Activated T-helper 1 cell treated with anti-CD3 and anti-CD28 coated beads, Interleukin-12 subunit alpha, Interleukin-12 subunit beta, Interleukin-2, Interleukin-4 antibody, amounts not matched to agents 30 ng/mL and 10 ng/mL and 1 ng/mL, durations not matched to agents 14 hours and 24 hours and 36 hours (primary cell): Measurements from ENCODE around the gene REM2. TPM values are rescaled to one million over a fixed set of nuclear protein-coding genes. Genes with fewer than 3 reads are reported as not detected.
A peak's percentile ranks its signal among the peaks of the same experiment; 100 is the strongest.

Source experiments
- DNase-seq: peaks from one replicate; pipeline ENCODE4 v3.0.0; 2021; ENCODE audit warnings: low spot score
- H3K27ac Mint-ChIP-seq: one replicate; pipeline ENCODE4 v1.8.0; 2021; ENCODE audit warnings: mild to moderate bottlenecking, mixed read lengths
- H3K27me3 Mint-ChIP-seq: one replicate; pipeline ENCODE4 v1.8.0; 2022; ENCODE audit warnings: mild to moderate bottlenecking, moderate library complexity, mixed read lengths; ENCODE audit not compliant: insufficient read depth
- H3K36me3 Mint-ChIP-seq: one replicate; pipeline ENCODE4 v1.8.0; 2021; ENCODE audit warnings: low read depth, mixed read lengths
- H3K4me1 Mint-ChIP-seq: one replicate; pipeline ENCODE4 v1.8.0; 2021; ENCODE audit warnings: low read depth, mixed read lengths
- H3K4me3 Mint-ChIP-seq: one replicate; pipeline ENCODE4 v1.8.0; 2021; ENCODE audit warnings: mild to moderate bottlenecking, moderate library complexity, mixed read lengths
- H3K9me3 Mint-ChIP-seq: one replicate; pipeline ENCODE4 v1.8.0; 2021; ENCODE audit warnings: mixed read lengths
- intact Hi-C: fragments of 100-400 bp; cut with micrococcal nuclease; formaldehyde crosslinking; loops from one replicate; pipeline ENCODE4 v1.15.1; 2024
- total RNA-seq: library from RNA; stranded (reverse); gene quantifications from 2 replicates; pipeline ENCODE4 v1.2.3, GENCODE V29; 2022

REM2 gene
- total RNA-seq, 1 donor from 2014 or later: 0.39 TPM

DNA sequence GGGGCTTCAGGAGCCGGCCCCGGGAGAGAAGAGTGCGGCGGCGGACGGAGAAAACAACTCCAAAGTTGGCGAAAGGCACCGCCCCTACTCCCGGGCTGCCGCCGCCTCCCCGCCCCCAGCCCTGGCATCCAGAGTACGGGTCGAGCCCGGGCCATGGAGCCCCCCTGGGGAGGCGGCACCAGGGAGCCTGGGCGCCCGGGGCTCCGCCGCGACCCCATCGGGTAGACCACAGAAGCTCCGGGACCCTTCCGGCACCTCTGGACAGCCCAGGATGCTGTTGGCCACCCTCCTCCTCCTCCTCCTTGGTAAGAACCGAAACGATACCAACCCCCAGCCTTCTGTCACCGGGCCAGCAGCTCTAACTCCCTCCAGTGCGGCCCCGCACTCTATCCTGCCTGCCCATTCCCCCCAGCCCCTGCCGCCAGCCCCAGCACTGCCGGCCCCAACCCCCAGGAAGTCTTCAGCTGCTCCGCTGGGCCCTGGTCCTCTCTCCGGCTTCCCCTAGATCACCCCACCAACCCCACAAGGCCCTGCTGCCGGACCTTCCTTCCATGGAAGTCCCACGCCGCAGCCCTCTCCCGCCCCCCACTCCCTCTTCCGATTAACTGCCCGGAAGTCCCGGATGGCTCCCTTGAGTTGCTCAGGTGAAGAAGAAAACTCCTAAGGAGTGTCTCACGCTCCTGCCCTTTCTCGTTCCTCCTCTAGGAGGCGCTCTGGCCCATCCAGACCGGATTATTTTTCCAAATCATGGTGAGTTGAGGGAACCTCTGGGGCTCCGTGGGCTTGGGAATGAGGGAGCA is 10.8 kb upstream of the REM2 start:
- peak overlapping the region; percentile 80 for H3K27ac Mint-ChIP-seq
- no peaks in the 10 kb centered on the region for H3K9me3 Mint-ChIP-seq
- peaks cover 22% of the 10 kb centered on the region for H3K4me1 Mint-ChIP-seq
- H3K27me3 Mint-ChIP-seq: no peaks in the 10 kb centered on the region
- peak; percentile 63 for DNase-seq
- peaks cover 23% of the 10 kb centered on the region for H3K36me3 Mint-ChIP-seq
- peak overlapping the region; percentile 91 for H3K4me3 Mint-ChIP-seq
- intact Hi-C loops: loop anchor here (1.0 to 5.0 kb wide), 4 partner anchors 28 to 955 kb away; partner anchors contain the start of gene PRMT5

DNA sequence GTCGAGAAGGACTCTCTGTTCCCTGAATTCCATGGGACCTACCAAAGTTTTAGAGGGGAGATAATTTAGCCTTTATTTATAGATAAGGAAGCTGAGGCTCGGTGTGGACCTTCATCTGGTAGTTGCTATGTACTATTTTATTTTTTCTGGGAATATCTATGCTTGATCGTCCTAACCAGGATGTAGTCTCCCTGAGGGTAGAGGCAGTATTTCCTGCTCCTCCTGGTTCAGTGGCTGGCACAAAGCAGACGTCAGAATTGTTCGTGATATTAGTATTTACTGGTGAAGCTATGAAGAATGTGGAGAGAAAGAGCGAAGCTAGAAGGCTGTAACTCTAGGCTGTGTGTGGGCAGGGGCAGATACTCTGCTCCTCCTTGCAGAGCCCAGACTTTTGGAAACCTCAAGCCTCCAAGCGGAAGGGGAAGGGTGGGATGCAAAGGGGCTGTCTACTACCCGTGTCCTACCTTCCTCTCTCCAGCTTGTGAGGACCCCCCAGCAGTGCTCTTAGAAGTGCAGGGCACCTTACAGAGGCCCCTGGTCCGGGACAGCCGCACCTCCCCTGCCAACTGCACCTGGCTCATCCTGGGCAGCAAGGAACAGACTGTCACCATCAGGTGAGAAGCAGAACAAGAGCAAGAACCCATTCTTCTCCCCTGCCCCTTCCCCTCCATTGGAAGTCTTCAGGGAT is 10.0 kb upstream of the REM2 start:
- intact Hi-C loops: loop anchor here (1.0 to 5.0 kb wide), 4 partner anchors 27 to 956 kb away; partner anchors contain the start of gene PRMT5
- H3K9me3 Mint-ChIP-seq: no peaks in the 10 kb centered on the region
- H3K27ac Mint-ChIP-seq: peak overlapping the region; percentile 80
- H3K4me3 Mint-ChIP-seq: peak overlapping the region; percentile 87
- peaks cover 29% of the 10 kb centered on the region for H3K36me3 Mint-ChIP-seq
- no peaks in the 10 kb centered on the region for H3K27me3 Mint-ChIP-seq
- DNase-seq: no peak
- H3K4me1 Mint-ChIP-seq: peaks cover 22% of the 10 kb centered on the region

DNA sequence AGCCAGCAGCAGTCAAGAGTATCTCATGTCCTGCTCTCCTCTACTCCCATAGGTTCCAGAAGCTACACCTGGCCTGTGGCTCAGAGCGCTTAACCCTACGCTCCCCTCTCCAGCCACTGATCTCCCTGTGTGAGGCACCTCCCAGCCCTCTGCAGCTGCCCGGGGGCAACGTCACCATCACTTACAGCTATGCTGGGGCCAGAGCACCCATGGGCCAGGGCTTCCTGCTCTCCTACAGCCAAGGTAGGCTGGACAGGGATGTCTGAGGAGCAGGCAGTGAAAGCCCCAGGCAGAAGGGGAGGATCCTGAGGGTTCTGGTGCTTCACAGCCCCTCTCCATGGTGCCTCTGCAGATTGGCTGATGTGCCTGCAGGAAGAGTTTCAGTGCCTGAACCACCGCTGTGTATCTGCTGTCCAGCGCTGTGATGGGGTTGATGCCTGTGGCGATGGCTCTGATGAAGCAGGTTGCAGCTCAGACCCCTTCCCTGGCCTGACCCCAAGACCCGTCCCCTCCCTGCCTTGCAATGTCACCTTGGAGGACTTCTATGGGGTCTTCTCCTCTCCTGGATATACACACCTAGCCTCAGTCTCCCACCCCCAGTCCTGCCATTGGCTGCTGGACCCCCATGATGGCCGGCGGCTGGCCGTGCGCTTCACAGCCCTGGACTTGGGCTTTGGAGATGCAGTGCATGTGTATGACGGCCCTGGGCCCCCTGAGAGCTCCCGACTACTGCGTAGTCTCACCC is 7.8 kb upstream of the REM2 start:
- no peak overlapping the region for H3K4me3 Mint-ChIP-seq
- DNase-seq: no peak
- peaks cover 27% of the 10 kb centered on the region for H3K4me1 Mint-ChIP-seq
- H3K27me3 Mint-ChIP-seq: no peaks in the 10 kb centered on the region
- no peak overlapping the region for H3K27ac Mint-ChIP-seq
- H3K36me3 Mint-ChIP-seq: peaks cover 42% of the 10 kb centered on the region
- H3K9me3 Mint-ChIP-seq: no peaks in the 10 kb centered on the region
- intact Hi-C loops: no loop called here

DNA sequence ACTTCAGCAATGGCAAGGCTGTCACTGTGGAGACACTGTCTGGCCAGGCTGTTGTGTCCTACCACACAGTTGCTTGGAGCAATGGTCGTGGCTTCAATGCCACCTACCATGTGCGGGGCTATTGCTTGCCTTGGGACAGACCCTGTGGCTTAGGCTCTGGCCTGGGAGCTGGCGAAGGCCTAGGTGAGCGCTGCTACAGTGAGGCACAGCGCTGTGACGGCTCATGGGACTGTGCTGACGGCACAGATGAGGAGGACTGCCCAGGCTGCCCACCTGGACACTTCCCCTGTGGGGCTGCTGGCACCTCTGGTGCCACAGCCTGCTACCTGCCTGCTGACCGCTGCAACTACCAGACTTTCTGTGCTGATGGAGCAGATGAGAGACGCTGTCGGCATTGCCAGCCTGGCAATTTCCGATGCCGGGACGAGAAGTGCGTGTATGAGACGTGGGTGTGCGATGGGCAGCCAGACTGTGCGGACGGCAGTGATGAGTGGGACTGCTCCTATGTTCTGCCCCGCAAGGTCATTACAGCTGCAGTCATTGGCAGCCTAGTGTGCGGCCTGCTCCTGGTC is 7.2 kb upstream of the REM2 start:
- no peak for DNase-seq
- Mint-ChIP-seq H3K9me3 (no peaks in the 10 kb centered on the region), H3K27ac (no peak overlapping the region), H3K4me3 (no peak overlapping the region), H3K27me3 (no peaks in the 10 kb centered on the region), H3K36me3 (peaks cover 41% of the 10 kb centered on the region), H3K4me1 (peaks cover 22% of the 10 kb centered on the region)
- intact Hi-C loops: no loop called here

DNA sequence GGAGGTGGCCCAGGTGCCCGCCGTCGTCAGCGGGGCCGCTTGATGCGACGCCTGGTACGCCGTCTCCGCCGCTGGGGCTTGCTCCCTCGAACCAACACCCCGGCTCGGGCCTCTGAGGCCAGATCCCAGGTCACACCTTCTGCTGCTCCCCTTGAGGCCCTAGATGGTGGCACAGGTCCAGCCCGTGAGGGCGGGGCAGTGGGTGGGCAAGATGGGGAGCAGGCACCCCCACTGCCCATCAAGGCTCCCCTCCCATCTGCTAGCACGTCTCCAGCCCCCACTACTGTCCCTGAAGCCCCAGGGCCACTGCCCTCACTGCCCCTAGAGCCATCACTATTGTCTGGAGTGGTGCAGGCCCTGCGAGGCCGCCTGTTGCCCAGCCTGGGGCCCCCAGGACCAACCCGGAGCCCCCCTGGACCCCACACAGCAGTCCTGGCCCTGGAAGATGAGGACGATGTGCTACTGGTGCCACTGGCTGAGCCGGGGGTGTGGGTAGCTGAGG is 6.0 kb upstream of the REM2 start:
- H3K4me1 Mint-ChIP-seq: peaks cover 15% of the 10 kb centered on the region
- peaks cover 40% of the 10 kb centered on the region for H3K36me3 Mint-ChIP-seq
- H3K27me3 Mint-ChIP-seq: peaks cover 2% of the 10 kb centered on the region
- H3K27ac Mint-ChIP-seq: no peak overlapping the region
- H3K9me3 Mint-ChIP-seq: no peaks in the 10 kb centered on the region
- DNase-seq: no peak
- intact Hi-C loops: no loop called here
- H3K4me3 Mint-ChIP-seq: no peak overlapping the region

DNA sequence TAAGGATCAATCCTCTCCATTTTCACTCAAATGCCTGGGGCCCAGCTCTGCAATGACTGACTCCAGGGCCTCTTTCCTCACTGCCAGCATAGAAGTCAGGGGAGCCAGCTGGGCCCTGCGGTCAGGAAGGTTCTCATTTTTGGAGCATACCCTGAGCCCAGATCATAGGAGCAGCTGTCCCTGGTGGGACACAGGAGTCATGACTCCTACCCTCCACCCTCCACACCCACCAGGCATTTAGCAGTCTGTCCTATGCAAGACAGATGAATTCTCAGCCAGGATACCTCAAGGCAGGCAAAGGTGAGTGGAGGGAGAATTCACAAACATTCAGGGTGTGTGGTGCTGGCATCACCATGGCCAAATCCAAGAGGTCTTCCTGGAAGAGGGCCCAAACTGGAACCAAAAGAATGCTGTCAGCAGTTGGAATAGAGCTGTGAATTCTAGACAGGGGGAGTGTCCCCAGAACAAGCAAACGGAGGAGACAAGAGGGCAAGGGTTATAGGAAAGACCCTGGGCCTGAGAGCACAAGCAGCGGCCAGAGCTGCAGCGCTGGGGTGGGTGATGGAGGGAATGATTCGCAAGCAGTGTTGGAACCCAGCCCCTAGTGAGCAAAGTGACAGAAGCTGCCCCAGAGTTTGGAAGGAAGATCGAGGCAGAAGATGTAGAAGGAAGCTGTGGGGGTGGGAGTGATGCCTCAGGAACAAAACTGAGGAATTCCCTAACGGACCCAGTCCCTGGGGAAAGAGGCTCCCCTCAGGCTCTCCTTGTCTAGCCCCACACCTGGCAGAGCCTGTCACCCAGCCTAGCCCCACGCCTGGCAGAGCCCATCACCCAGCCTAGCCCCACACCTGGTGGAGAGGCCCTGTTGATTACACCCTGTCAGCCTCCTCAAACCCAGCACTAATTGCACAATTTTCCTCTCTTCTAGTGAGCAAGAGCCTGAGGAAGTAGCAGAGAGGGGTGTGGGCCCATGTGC is 4.5 kb upstream of the REM2 start:
- H3K9me3 Mint-ChIP-seq: no peaks in the 10 kb centered on the region
- peaks cover 35% of the 10 kb centered on the region for H3K36me3 Mint-ChIP-seq
- intact Hi-C loops: no loop called here
- H3K4me1 Mint-ChIP-seq: peaks cover 6% of the 10 kb centered on the region
- H3K27me3 Mint-ChIP-seq: peaks cover 4% of the 10 kb centered on the region
- H3K27ac Mint-ChIP-seq: no peak overlapping the region
- no peak for DNase-seq
- no peak overlapping the region for H3K4me3 Mint-ChIP-seq

DNA sequence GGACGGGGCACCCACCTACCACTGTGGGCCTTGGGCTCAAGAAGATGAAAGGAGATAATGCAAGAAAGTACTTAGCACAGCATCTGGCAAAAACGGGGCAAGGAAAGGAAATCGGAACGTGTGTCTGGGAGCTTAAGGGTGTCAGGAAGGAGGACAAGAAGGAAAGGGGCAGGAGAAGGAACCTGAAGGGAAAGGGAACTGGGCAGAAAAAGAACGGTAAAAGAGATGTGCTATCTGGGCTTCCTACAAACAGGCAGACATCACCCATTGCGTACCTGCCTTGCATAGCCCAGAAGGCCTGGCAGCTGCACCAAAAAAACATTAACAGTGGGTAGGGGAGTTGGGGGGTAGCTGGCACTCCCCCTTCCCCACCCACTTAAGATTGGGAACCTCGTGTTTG is 958 bp upstream of the REM2 start:
- Mint-ChIP-seq H3K9me3 (no peaks in the 10 kb centered on the region), H3K27ac (no peak overlapping the region)
- intact Hi-C loops: no loop called here

DNA sequence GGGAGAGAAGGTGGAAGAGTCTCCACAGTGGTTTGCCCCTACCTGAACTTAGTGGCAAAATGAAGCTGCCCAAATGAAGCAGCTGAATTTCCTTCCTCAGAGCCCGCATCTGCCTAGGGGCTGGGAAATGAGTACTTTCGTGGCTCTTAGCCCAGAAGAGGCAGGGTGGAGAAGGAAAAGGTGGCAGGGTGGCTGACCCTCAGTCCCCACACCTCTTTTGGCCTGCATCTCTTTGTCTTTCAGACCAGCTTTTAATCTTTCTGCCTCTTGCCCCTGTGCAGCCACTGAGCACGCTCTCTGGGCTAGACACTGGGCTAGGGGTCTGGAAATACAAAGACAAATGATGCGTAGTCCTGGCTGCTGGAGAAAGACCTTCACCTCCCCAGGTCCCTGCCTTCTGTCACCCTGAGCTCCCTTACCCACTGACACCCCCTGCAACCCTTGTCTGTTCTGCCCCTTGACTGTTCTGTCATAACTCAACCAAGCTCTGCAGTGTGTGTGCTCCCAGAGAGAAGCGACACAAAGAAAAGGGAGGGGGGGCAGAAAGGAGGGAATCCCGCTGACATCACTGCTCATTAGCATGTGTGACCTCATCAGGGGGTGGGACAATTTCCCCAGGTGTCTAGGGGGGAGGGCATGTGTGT is 371 bp upstream of the REM2 start:
- no peak overlapping the region for H3K27ac Mint-ChIP-seq
- H3K27me3 Mint-ChIP-seq: peaks cover 8% of the 10 kb centered on the region
- intact Hi-C loops: loop anchor here (1.0 kb wide), 1 partner anchor 23 kb away; no protein-coding TSS in a partner anchor
- peaks cover 16% of the 10 kb centered on the region for H3K36me3 Mint-ChIP-seq
- H3K4me3 Mint-ChIP-seq: no peak overlapping the region
- no peaks in the 10 kb centered on the region for H3K9me3 Mint-ChIP-seq
- peaks cover 19% of the 10 kb centered on the region for H3K4me1 Mint-ChIP-seq
- no peak for DNase-seq

More for the DNA sequence above, 958 bp upstream of the REM2 start:
- H3K36me3 Mint-ChIP-seq: peaks cover 20% of the 10 kb centered on the region
- no peak overlapping the region for H3K4me3 Mint-ChIP-seq
- H3K4me1 Mint-ChIP-seq: peaks cover 13% of the 10 kb centered on the region
- peaks cover 8% of the 10 kb centered on the region for H3K27me3 Mint-ChIP-seq
- DNase-seq: no peak

DNA sequence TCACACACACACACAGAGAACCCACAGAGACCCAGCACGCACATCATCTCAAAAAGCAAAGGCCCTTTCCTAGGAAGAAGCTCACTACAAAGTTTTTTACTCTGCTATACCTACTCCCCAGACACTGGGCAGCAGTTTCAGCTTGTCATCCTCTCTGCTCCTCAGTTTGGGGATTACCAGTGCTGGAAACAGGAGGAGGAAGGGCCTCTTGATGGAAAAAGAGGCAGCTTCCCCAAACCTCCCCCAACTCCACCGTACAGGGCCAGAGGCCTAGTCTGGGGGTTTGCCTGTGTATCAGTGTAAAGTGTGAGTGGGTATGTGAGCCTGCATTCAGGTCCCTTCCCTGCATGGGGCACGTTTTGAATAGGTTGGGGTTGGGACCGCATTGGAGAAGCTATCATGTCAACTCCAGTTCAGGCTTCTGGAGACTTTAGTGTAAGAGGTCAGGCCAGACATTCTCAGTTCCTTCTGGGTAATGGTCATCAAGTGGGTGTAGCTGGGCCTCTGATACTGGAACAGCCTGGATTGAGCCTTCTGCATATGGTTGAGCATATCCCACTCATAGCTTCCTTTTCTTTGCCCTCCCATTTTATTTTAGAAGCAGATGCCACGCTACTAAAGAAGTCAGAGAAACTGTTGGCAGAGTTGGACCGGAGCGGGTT is 1.2 kb downstream of the REM2 start:
- H3K4me1 Mint-ChIP-seq: peaks cover 21% of the 10 kb centered on the region
- H3K27ac Mint-ChIP-seq: no peak overlapping the region
- H3K9me3 Mint-ChIP-seq: no peaks in the 10 kb centered on the region
- peaks cover 5% of the 10 kb centered on the region for H3K36me3 Mint-ChIP-seq
- H3K4me3 Mint-ChIP-seq: no peak overlapping the region
- H3K27me3 Mint-ChIP-seq: peaks cover 8% of the 10 kb centered on the region
- intact Hi-C loops: no loop called here
- DNase-seq: no peak

DNA sequence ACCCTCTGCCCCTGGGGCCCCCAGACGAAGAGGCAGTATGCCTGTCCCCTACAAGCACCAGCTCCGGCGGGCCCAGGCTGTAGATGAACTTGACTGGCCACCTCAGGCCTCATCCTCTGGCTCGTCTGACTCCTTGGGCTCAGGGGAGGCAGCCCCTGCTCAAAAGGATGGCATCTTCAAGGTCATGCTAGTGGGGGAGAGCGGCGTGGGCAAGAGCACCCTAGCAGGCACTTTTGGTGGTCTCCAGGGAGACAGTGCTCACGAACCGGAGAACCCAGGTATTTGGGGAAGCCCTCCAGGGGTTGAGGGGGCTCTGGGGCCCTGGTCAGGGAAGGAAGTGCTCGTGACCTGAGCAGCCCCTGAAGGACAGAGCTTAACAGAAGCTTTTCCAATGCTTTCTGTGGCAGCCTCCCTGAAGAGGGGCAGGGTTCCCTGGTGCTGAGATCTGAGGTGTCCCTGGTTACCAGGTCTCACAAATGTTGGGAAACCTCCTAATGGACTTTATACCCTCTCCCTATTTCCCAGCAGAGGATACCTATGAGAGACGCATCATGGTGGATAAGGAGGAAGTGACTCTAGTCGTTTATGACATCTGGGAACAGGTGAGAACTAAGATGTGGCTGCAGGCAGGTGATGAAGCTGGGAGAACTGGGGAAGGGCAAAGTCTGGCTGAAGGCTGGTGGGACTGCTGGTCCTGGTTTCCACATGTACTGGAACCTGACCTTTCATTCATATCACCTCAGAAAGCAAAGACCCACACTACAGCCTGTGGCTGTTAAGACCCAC is 1.9 kb downstream of the REM2 start:
- Mint-ChIP-seq H3K4me1 (peaks cover 25% of the 10 kb centered on the region), H3K36me3 (peaks cover 4% of the 10 kb centered on the region), H3K9me3 (no peaks in the 10 kb centered on the region), H3K27ac (no peak overlapping the region), H3K27me3 (peaks cover 8% of the 10 kb centered on the region), H3K4me3 (no peak overlapping the region)
- DNase-seq: no peak
- intact Hi-C loops: no loop called here
